ENCODE measurements around the gene CD300A.
"Not testable (repeated sequence)": the region's sequence is repeated elsewhere in the genome, so short reads cannot be mapped to it uniquely, and the experiment has no call there.

The CD300A gene

DNA sequence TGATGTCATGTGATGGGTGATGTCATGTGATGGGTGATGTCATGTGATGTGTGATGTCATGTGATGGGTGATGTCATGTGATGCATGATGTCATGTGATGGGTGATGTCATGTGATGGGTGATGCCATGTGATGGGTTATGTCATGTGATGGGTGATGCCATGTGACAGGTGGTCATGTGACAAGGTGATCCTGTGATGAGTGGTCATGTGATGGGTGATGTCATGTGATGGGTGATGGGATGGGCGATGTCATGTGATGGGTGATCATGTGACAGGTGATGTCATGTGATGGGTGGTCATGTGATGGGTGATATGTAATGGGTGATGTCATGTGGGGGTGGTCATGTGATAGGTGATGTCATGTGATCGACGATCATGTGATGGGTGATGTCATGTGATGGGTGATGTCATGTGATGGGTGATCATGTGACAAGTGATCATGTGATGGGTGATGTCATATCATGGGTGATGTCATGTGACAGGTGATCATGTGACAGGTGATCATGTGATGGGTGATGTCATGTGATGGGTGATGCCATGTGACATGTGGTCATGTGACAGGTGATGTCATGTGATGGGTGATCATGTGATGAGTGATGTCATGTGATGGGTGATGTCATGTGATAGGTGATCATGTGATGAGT is 47.7 kb downstream of the CD300A start:
- Histone ChIP-seq H2AFZ (ENCODE audit: low read depth, low read length) (no peak overlapping the region), H3K4me1 (ENCODE audit: insufficient read depth, low read length) (no peaks in the 10 kb centered on the region), H3K27me3 (ENCODE audit: insufficient read depth, low read length) (no peaks in the 10 kb centered on the region), H3K4me3 (ENCODE audit: low read length) (no peak overlapping the region), H3K36me3 (ENCODE audit: insufficient read depth, low read length) (no peaks in the 10 kb centered on the region), H3K9me3 (ENCODE audit: low read length) (peaks cover 4% of the 10 kb centered on the region)

GRCh38 chr17:74514632-74515334 is 48.3 kb downstream of the CD300A start:
- Histone ChIP-seq H3K9me3 (ENCODE audit: low read length) (peaks cover 4% of the 10 kb centered on the region), H3K4me1 (ENCODE audit: insufficient read depth, low read length) (no peaks in the 10 kb centered on the region), H2AFZ (ENCODE audit: low read depth, low read length) (no peak overlapping the region), H3K36me3 (ENCODE audit: insufficient read depth, low read length) (no peaks in the 10 kb centered on the region), H3K27me3 (ENCODE audit: insufficient read depth, low read length) (no peaks in the 10 kb centered on the region), H3K4me3 (ENCODE audit: low read length) (no peak overlapping the region)

- H3K36me3 ChIP-seq (ENCODE audit: insufficient read depth, low read length), result no peaks in the 10 kb centered on the region
- H3K27me3 ChIP-seq (ENCODE audit: insufficient read depth, low read length), result no peaks in the 10 kb centered on the region
- H3K4me3 ChIP-seq (ENCODE audit: low read length), result no peak overlapping the region
- no peaks in the 10 kb centered on the region for H3K4me1 ChIP-seq (ENCODE audit: insufficient read depth, low read length)
- H3K9me3 ChIP-seq (ENCODE audit: low read length), result peaks cover 4% of the 10 kb centered on the region
- H2AFZ ChIP-seq (ENCODE audit: low read depth, low read length), result no peak overlapping the region
Observed at GRCh38 chr17:74515941-74516340, 49.5 kb downstream of the CD300A start.

DNA sequence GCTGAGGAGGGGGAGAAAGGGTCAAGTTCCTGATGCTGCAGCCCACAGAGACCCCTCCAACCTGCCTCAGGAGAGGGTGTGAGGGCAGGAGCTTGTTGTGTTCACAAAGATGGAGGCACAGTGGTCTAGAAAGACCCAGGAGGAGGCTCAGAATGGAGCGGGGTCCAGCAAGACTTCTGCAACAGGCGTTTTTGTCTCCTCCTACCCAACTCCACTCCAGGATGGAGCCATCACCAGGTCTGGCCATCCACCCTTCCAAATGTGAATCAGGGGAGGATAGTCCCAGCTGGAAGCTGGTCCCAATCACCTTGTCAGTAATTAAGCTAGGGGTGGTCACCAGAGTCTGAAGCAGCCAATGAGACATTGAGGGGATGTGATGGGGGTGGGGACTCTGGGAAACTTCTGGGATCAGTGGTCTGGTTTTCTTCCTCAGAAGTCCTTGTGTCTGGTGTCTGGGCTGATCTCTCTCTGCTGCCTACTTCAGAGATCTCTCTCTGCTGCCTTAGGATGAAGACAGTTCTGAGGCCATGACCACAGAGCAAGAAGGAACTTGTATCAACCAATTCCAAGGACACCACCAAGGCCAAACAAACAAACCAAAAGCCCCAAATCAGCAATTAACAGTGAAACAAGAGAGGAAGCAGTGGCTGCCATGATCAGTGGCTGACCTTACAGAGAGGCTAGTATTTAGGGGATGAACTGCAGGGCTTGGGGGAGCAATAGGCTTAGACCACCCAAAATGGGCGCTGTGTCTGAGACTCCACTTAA is 50.3 kb downstream of the CD300A start:
- no peaks in the 10 kb centered on the region for H3K4me1 ChIP-seq (ENCODE audit: insufficient read depth, low read length)
- no peak overlapping the region for H2AFZ ChIP-seq (ENCODE audit: low read depth, low read length)
- no peak overlapping the region for H3K4me3 ChIP-seq (ENCODE audit: low read length)
- no peaks in the 10 kb centered on the region for H3K36me3 ChIP-seq (ENCODE audit: insufficient read depth, low read length)
- H3K27me3 ChIP-seq (ENCODE audit: insufficient read depth, low read length), result no peaks in the 10 kb centered on the region
- H3K9me3 ChIP-seq (ENCODE audit: low read length), result peaks cover 4% of the 10 kb centered on the region

DNA sequence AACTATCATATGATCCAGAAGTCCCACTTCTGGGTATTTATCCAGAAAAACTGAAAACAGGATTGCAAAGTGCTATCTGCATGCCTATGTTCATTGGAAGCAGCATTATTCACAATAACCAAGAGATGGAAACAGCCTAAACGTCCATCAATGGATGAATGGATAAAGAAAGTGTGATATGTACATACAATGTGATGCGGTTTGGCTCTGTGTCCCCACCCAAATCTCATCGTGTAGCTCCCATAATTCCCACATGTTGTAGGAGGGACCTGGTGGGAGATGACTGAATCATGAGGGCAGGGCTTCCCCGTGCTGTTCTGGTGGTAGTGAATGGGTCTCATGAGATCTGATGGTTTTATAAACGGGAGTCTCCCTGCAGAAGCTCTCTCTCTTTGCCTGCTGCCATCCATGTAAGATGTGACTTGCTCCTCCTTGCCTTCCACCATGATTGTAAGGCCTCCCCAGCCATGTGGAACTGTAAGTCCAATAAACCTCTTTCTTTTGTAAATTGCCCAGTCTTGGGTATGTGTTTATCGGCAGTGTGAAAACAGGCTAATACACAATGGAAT is 52.1 kb downstream of the CD300A start:
- H3K27me3 ChIP-seq (ENCODE audit: insufficient read depth, low read length); H3K4me1 ChIP-seq (ENCODE audit: insufficient read depth, low read length); H3K4me3 ChIP-seq (ENCODE audit: low read length); H2AFZ ChIP-seq (ENCODE audit: low read depth, low read length); H3K9me3 ChIP-seq (ENCODE audit: low read length); H3K36me3 ChIP-seq (ENCODE audit: insufficient read depth, low read length): not testable (repeated sequence)

DNA sequence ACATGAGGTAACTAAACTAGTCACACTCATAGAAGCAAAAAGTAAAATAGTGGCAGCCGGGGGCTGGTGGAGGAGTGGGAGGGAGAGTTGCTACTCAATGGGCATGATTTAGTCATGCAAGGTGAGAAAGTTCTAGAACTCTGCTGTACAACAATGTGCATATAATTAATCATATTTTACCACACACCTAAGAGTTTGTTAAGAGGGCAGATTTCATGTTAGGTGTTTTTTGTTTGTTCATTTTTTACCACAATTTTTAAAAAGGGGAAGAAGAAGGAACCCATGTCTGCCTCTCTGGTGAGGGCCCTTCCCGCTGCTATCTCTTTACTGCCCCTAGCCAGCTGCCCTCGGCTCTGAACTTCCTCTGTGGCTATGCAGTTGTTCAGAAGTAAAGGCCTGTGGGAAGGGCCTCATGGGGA is 53.6 kb downstream of the CD300A start:
- Histone ChIP-seq H3K9me3 (ENCODE audit: low read length) (no peaks in the 10 kb centered on the region), H3K4me1 (ENCODE audit: insufficient read depth, low read length) (no peaks in the 10 kb centered on the region), H3K4me3 (ENCODE audit: low read length) (no peak overlapping the region), H2AFZ (ENCODE audit: low read depth, low read length) (no peak overlapping the region), H3K36me3 (ENCODE audit: insufficient read depth, low read length) (no peaks in the 10 kb centered on the region), H3K27me3 (ENCODE audit: insufficient read depth, low read length) (no peaks in the 10 kb centered on the region)

- H3K4me1 ChIP-seq (ENCODE audit: insufficient read depth, low read length), result no peaks in the 10 kb centered on the region
- H3K9me3 ChIP-seq (ENCODE audit: low read length), result no peaks in the 10 kb centered on the region
- H2AFZ ChIP-seq (ENCODE audit: low read depth, low read length), result no peak overlapping the region
- H3K36me3 ChIP-seq (ENCODE audit: insufficient read depth, low read length), result no peaks in the 10 kb centered on the region
- no peaks in the 10 kb centered on the region for H3K27me3 ChIP-seq (ENCODE audit: insufficient read depth, low read length)
- no peak overlapping the region for H3K4me3 ChIP-seq (ENCODE audit: low read length)
Observed at GRCh38 chr17:74520790-74521480, 54.5 kb downstream of the CD300A start.

GRCh38 chr17:74521701-74522201 is 55.3 kb downstream of the CD300A start:
- Histone ChIP-seq H3K9me3 (ENCODE audit: low read length) (no peaks in the 10 kb centered on the region), H3K4me1 (ENCODE audit: insufficient read depth, low read length) (no peaks in the 10 kb centered on the region), H3K36me3 (ENCODE audit: insufficient read depth, low read length) (no peaks in the 10 kb centered on the region), H3K27me3 (ENCODE audit: insufficient read depth, low read length) (no peaks in the 10 kb centered on the region), H3K4me3 (ENCODE audit: low read length) (no peak overlapping the region), H2AFZ (ENCODE audit: low read depth, low read length) (no peak overlapping the region)

- Histone ChIP-seq H3K4me3 (ENCODE audit: low read length) (no peak overlapping the region), H3K4me1 (ENCODE audit: insufficient read depth, low read length) (no peaks in the 10 kb centered on the region)
Observed at GRCh38 chr17:74522381-74523105, 56.1 kb downstream of the CD300A start.

GRCh38 chr17:74523308-74523707 is 56.9 kb downstream of the CD300A start:
- H3K27me3 ChIP-seq (ENCODE audit: insufficient read depth, low read length), result no peaks in the 10 kb centered on the region
- H2AFZ ChIP-seq (ENCODE audit: low read depth, low read length), result no peak overlapping the region
- H3K9me3 ChIP-seq (ENCODE audit: low read length), result no peaks in the 10 kb centered on the region
- no peaks in the 10 kb centered on the region for H3K4me1 ChIP-seq (ENCODE audit: insufficient read depth, low read length)
- H3K4me3 ChIP-seq (ENCODE audit: low read length), result no peak overlapping the region
- no peaks in the 10 kb centered on the region for H3K36me3 ChIP-seq (ENCODE audit: insufficient read depth, low read length)

More at GRCh38 chr17:74522381-74523105, 56.1 kb downstream of the CD300A start:
- Histone ChIP-seq H3K36me3 (ENCODE audit: insufficient read depth, low read length) (no peaks in the 10 kb centered on the region), H2AFZ (ENCODE audit: low read depth, low read length) (no peak overlapping the region), H3K9me3 (ENCODE audit: low read length) (no peaks in the 10 kb centered on the region), H3K27me3 (ENCODE audit: insufficient read depth, low read length) (no peaks in the 10 kb centered on the region)

DNA sequence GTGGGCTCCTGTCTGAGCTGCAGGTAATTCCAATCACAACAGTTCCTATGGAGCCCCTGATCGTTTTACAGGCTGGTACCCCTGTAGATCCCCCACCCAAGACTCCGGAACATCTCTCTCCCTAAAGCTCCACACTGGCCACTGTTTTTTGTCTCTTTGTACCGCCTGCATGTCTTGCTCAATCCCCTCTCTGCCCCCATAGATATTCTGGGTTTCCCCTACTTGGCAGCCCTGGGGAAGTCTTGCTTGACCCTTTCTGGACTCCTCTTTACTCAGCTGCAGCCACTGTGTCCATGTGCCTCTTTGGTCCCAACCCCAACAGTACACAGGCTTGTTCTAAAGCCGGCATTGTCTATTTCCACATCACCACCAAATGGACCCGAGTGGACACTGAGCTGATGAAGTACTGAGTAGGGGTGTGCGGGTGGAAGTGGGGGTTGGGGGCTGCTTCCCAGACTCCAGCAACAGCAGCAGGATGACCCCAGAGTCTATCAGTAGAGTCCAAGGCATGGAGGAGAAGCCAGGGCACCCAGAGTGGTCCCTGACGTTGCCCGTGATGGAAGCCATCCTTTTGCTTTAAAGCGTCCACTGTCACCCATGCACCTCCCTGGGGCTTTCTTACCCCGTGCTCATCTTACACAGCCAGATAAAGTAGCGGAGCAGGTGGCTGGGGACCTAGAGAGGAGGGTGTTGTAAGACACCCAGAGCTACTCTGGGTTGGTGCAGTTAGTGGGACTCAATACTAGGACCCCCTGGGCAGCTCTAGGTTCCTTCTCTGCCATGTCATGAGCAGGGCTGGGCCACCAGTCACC is 58.4 kb downstream of the CD300A start:
- Histone ChIP-seq H3K9me3 (ENCODE audit: low read length) (no peaks in the 10 kb centered on the region), H3K36me3 (ENCODE audit: insufficient read depth, low read length) (no peaks in the 10 kb centered on the region), H3K4me3 (ENCODE audit: low read length) (no peak overlapping the region), H3K4me1 (ENCODE audit: insufficient read depth, low read length) (no peaks in the 10 kb centered on the region), H2AFZ (ENCODE audit: low read depth, low read length) (no peak overlapping the region), H3K27me3 (ENCODE audit: insufficient read depth, low read length) (no peaks in the 10 kb centered on the region)

DNA sequence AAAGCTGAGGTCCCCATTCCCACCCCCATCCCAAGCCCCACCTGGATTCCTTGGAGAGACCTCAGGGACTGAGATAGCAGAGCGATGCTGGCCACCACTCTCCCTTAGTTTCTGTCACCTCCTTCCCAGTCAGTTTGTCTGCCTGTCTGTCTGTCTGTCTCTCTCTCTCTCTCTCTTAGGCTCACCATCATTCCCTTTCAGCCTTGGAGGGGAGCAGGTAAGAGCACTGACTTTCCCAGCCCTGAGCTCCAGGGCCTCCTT is 59.0 kb downstream of the CD300A start:
- Histone ChIP-seq H3K27me3 (ENCODE audit: insufficient read depth, low read length) (no peaks in the 10 kb centered on the region), H3K4me1 (ENCODE audit: insufficient read depth, low read length) (no peaks in the 10 kb centered on the region)

More for the DNA sequence above, 59.0 kb downstream of the CD300A start:
- Histone ChIP-seq H3K4me3 (ENCODE audit: low read length) (no peak overlapping the region), H3K36me3 (ENCODE audit: insufficient read depth, low read length) (no peaks in the 10 kb centered on the region), H3K9me3 (ENCODE audit: low read length) (no peaks in the 10 kb centered on the region), H2AFZ (ENCODE audit: low read depth, low read length) (no peak overlapping the region)
